HEK293 (cell line): Measurements from ENCODE around the gene CENPM.

Source experiments
- CTCF ChIA-PET: fragments of 350-600 bp; formaldehyde crosslinking; extraction: SDS; loops from one replicate; lab custom pipeline; 2021; ENCODE audit warnings: antibody characterized with exemption; lab: Yijun Ruan, JAX
- POLR2A ChIA-PET: fragments of 300-600 bp; formaldehyde crosslinking; extraction: SDS; loops from one replicate; lab custom pipeline; 2020; ENCODE audit warnings: antibody characterized with exemption, inconsistent platforms; lab: Yijun Ruan, JAX
- H3K27ac ChIP-seq: fragments of 200-500 bp; sonication (Bioruptor generic); 2 replicates; pipeline ENCODE4 v1.5.1; 2014; ENCODE audit warnings: low read depth, low read length, control low read depth, inconsistent platforms; ENCODE audit errors: extremely low read depth
- H3K36me3 ChIP-seq, 2 experiments: fragments of 200-500 bp in 1 of 2; sonication (Bioruptor generic) in 1 of 2; 1 replicate in 1 of 2; 2 replicates in 1 of 2; pipeline ENCODE4 v1.5.1; 2014 to 2017; ENCODE audit warnings: inconsistent platforms in 2 of 2, low read length in 2 of 2; ENCODE audit not compliant: control insufficient read depth in 2 of 2, insufficient read depth in 1 of 2
- H3K4me1 ChIP-seq: fragments of 200-500 bp; sonication (Bioruptor generic); 2 replicates; pipeline ENCODE4 v1.5.1; 2014; ENCODE audit warnings: mild to moderate bottlenecking, low read length, inconsistent platforms; ENCODE audit not compliant: control insufficient read depth, insufficient read depth
- H3K4me3 ChIP-seq: 2 replicates; pipeline ENCODE4 v1.5.1; 2011; ENCODE audit warnings: low read depth, mild to moderate bottlenecking, control low read depth, low read length, moderate library complexity
- H3K9me3 ChIP-seq: fragments of 200-500 bp; sonication (Bioruptor generic); 2 replicates; pipeline ENCODE4 v1.5.1; 2014; ENCODE audit warnings: low read depth, low read length, inconsistent platforms; ENCODE audit not compliant: control insufficient read depth, insufficient read depth
- BCL11A ChIP-seq: fragments of 450-650 bp; formaldehyde crosslinking; IDR thresholded peaks from 2 replicates; pipeline ENCODE4 v1.5.1; 2016; ENCODE audit warnings: low read depth, missing biosample characterization, missing genetic modification characterization
- EGR2 ChIP-seq: fragments of 450-650 bp; formaldehyde crosslinking; IDR thresholded peaks from 2 replicates; pipeline ENCODE4 v1.5.1; 2016; ENCODE audit warnings: low read depth, missing biosample characterization, missing genetic modification characterization
- FEZF1 ChIP-seq: fragments of 450-650 bp; formaldehyde crosslinking; IDR thresholded peaks from 2 replicates; pipeline ENCODE4 v1.5.1; 2016; ENCODE audit warnings: missing biosample characterization, missing genetic modification characterization
- GLI4 ChIP-seq: fragments of 450-650 bp; formaldehyde crosslinking; IDR thresholded peaks from 2 replicates; pipeline ENCODE4 v1.5.1; 2016; ENCODE audit warnings: missing biosample characterization, missing genetic modification characterization
- REPIN1 ChIP-seq: fragments of 450-650 bp; formaldehyde crosslinking; IDR thresholded peaks from 2 replicates; pipeline ENCODE4 v1.5.1; 2017; ENCODE audit warnings: missing biosample characterization, missing genetic modification characterization, low read depth
- SALL2 ChIP-seq: fragments of 450-650 bp; formaldehyde crosslinking; IDR thresholded peaks from 2 replicates; pipeline ENCODE4 v1.5.0; 2017; ENCODE audit warnings: missing biosample characterization, mild to moderate bottlenecking, missing genetic modification characterization, borderline replicate concordance
- ZBTB48 ChIP-seq: fragments of 450-650 bp; formaldehyde crosslinking; IDR thresholded peaks from 2 replicates; pipeline ENCODE4 v1.5.1; 2016; ENCODE audit warnings: missing biosample characterization, missing genetic modification characterization
- ZFHX2 ChIP-seq: fragments of 450-650 bp; formaldehyde crosslinking; conservative IDR thresholded peaks from 2 replicates; pipeline ENCODE4 v1.5.1; 2016; ENCODE audit warnings: missing biosample characterization, missing genetic modification characterization
- ZNF174 ChIP-seq: fragments of 450-650 bp; formaldehyde crosslinking; IDR thresholded peaks from 2 replicates; pipeline ENCODE4 v1.5.0; 2017; ENCODE audit warnings: missing biosample characterization, mild to moderate bottlenecking, missing genetic modification characterization
- ZNF184 ChIP-seq: fragments of 450-650 bp; IDR thresholded peaks from 2 replicates; pipeline ENCODE4 v1.5.1; 2018; ENCODE audit warnings: missing biosample characterization, mild to moderate bottlenecking, missing genetic modification characterization
- ZNF248 ChIP-seq: fragments of 450-650 bp; formaldehyde crosslinking; IDR thresholded peaks from 2 replicates; pipeline ENCODE4 v1.5.1; 2017; ENCODE audit warnings: missing biosample characterization, missing genetic modification characterization
- ZNF302 ChIP-seq: fragments of 450-650 bp; formaldehyde crosslinking; IDR thresholded peaks from 2 replicates; pipeline ENCODE4 v1.5.1; 2016; ENCODE audit warnings: missing biosample characterization, missing genetic modification characterization, low read depth
- ZNF335 ChIP-seq: fragments of 450-650 bp; formaldehyde crosslinking; conservative IDR thresholded peaks from 2 replicates; pipeline ENCODE4 v1.5.1; 2016; ENCODE audit warnings: missing biosample characterization, missing genetic modification characterization
- ZNF37A ChIP-seq: fragments of 450-650 bp; IDR thresholded peaks from 2 replicates; pipeline ENCODE4 v1.5.1; 2018; ENCODE audit warnings: missing biosample characterization, missing genetic modification characterization
- ZNF433 ChIP-seq: fragments of 450-650 bp; formaldehyde crosslinking; IDR thresholded peaks from 2 replicates; pipeline ENCODE4 v1.5.1; 2016; ENCODE audit warnings: missing biosample characterization, missing genetic modification characterization, low read depth
- ZNF701 ChIP-seq: fragments of 450-650 bp; formaldehyde crosslinking; IDR thresholded peaks from 2 replicates; pipeline ENCODE4 v1.5.1; 2016; ENCODE audit warnings: missing biosample characterization, missing genetic modification characterization
- ZNF777 ChIP-seq: fragments of 450-650 bp; formaldehyde crosslinking; IDR thresholded peaks from 2 replicates; pipeline ENCODE4 v1.5.1; 2017; ENCODE audit warnings: missing biosample characterization, missing genetic modification characterization, borderline replicate concordance
- ZSCAN18 ChIP-seq: fragments of 450-650 bp; formaldehyde crosslinking; IDR thresholded peaks from 2 replicates; pipeline ENCODE4 v1.5.1; 2016; ENCODE audit warnings: missing biosample characterization, missing genetic modification characterization
- ZSCAN23 ChIP-seq: fragments of 450-650 bp; formaldehyde crosslinking; IDR thresholded peaks from 2 replicates; pipeline ENCODE4 v1.5.1; 2016; ENCODE audit warnings: missing biosample characterization, missing genetic modification characterization
- TF ChIP-seq, protein P1 (sequence below): fragments of 450-650 bp; formaldehyde crosslinking; IDR thresholded peaks from 2 replicates; pipeline ENCODE4 v1.5.1; 2016; ENCODE audit warnings: missing biosample characterization, missing genetic modification characterization
- TF ChIP-seq, protein P2 (sequence below): fragments of 450-650 bp; formaldehyde crosslinking; IDR thresholded peaks from 2 replicates; pipeline ENCODE4 v1.5.1; 2016; ENCODE audit warnings: missing biosample characterization, missing genetic modification characterization
- TF ChIP-seq, protein P3 (sequence below): fragments of 450-650 bp; formaldehyde crosslinking; IDR thresholded peaks from 2 replicates; pipeline ENCODE4 v1.5.1; 2016; ENCODE audit warnings: missing biosample characterization, missing genetic modification characterization

CENPM gene

DNA sequence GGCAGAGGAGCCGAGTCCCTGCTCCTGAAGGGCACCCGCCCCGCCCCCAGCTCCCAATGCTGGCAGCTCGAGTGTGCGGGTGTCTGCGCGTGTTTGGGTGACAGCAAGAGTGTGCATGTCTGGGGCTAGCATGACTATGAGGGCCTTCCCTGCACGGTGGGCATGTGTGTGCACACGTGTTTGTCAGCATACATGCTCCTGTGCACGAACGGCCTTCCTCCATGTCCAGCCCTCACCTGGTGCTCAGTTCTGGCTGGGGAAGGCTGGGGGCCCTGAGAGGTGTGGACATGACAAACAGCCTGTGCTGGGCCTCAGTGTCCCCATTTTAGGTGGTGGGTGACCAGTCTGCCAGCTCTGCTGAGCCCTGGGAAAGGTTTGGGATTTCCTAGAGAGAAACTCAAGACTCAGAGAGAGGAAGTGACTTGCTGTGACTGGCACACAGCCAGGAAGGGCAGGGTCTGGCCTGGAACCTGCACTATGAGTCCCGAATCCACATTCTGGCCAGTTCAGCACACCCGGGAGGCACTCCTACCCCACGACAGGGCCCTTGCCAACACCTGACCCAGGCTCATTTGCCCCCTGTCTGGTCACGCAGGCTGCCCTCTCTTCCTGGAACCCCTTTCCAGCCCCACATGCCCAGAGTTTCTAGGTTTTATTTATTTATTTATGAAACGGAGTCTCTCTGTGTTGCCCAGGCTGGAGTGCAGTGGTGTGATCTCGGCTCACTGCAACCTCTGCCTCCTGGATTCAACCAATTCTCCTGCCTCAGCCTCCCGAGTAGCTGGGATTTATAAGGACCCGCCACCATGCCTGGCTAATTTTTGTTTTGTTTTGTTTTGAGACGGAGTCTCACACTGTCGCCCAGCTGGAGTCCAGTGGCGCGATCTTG lies 28.8 kb downstream of the CENPM start (continued):
- TF ChIP-seq, protein P1, sequence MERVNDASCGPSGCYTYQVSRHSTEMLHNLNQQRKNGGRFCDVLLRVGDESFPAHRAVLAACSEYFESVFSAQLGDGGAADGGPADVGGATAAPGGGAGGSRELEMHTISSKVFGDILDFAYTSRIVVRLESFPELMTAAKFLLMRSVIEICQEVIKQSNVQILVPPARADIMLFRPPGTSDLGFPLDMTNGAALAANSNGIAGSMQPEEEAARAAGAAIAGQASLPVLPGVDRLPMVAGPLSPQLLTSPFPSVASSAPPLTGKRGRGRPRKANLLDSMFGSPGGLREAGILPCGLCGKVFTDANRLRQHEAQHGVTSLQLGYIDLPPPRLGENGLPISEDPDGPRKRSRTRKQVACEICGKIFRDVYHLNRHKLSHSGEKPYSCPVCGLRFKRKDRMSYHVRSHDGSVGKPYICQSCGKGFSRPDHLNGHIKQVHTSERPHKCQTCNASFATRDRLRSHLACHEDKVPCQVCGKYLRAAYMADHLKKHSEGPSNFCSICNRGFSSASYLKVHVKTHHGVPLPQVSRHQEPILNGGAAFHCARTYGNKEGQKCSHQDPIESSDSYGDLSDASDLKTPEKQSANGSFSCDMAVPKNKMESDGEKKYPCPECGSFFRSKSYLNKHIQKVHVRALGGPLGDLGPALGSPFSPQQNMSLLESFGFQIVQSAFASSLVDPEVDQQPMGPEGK (tag by site-specific recombination), result 0 out of 2 replicates have a peak, but pooled peaks have one; percentile 28

DNA sequence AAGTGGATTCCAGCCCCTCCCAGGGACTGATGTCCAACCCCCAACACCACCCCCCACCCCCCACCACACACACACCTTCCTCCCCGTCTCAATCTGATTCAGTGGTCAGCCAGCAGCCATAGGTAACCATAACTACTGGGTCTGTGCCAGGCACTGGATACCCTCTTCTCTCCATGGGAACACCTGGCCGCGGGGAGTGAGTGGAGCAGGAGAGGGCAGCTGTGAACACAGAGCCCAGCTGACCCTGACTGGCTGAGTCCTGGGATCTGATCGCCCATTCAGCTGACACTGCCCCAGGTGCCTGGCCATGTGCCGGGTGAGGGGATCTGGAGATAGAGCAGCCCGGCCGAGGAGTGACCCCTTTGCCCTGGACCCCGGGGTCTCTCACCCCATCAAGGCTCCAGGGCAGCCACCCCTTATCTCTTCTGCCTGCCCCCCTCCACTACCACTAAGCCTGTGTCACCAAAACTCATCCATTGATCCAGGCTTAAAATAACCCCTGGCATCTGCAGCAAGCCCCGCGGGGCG lies 29.5 kb downstream of the CENPM start:
- Histone ChIP-seq H3K9me3 (no peaks in the 10 kb centered on the region), H3K36me3 (no peaks in the 10 kb centered on the region), H3K4me3 (no peak overlapping the region), H3K27ac (no peak overlapping the region), H3K4me1 (peaks cover 6% of the 10 kb centered on the region)
- ChIA-PET POLR2A (interaction anchor here (0.7 to 3.7 kb wide), 3 partner anchors 9 to 29 kb away, joined by 3 to 13 read pairs (median 4); partner anchors contain the start of genes CENPM and TNFRSF13C), CTCF (interaction anchor here (1.1 to 2.0 kb wide), 3 partner anchors 24 to 250 kb away, joined by 3 to 10 read pairs (median 5); no protein-coding TSS in a partner anchor)
- TF ChIP-seq ZNF701 (no peak), ZSCAN18 (no peak), ZNF335 (tag by site-specific recombination) (no peak)

DNA sequence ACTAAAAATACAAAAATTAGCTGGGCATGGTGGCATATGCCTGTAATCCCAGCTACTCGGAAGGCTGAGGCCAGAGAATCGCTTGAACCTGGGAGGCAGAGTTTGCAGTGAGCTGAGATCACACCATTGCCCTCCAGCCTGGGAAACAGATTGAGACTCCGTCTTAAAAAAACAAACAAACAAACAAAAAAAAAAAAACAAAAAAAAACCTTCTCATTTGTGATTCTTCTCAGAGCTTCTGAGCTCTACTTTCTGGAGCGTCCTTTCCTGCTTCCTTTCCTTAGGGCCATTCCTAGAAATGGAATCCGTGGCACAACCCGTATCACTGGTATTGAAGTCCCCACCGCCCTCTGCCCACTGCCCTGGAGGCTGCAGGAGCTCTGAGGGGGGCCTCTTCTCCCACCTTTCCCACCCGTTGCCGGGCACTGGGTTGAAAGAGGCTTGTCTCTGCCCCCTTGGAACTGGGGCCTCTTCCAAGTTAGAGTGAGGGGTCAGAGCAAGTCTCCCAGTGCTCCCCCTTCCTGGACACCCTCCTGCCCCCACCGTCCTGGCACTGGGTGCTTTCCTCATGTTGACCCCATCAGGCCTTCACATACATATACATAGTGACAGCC lies 30.1 kb downstream of the CENPM start:
- Histone ChIP-seq H3K4me3 (no peak overlapping the region), H3K9me3 (no peaks in the 10 kb centered on the region), H3K27ac (no peak overlapping the region), H3K4me1 (peaks cover 6% of the 10 kb centered on the region), H3K36me3 (no peaks in the 10 kb centered on the region)
- ChIA-PET POLR2A (interaction anchor here (0.7 to 3.7 kb wide), 3 partner anchors 10 to 85 kb away, joined by 4 to 13 read pairs (median 8); partner anchors contain the start of genes CENPM and TNFRSF13C), CTCF (interaction anchor here (0.6 to 2.0 kb wide), 5 partner anchors 8 to 970 kb away, joined by 3 to 10 read pairs (median 4); no protein-coding TSS in a partner anchor)
- TF ChIP-seq ZNF248 (tag by site-specific recombination), result no peak
- no peak for TF ChIP-seq REPIN1 (tag by site-specific recombination)
- no peak for TF ChIP-seq ZNF433
- no peak for TF ChIP-seq ZNF184
- TF ChIP-seq, protein P2, sequence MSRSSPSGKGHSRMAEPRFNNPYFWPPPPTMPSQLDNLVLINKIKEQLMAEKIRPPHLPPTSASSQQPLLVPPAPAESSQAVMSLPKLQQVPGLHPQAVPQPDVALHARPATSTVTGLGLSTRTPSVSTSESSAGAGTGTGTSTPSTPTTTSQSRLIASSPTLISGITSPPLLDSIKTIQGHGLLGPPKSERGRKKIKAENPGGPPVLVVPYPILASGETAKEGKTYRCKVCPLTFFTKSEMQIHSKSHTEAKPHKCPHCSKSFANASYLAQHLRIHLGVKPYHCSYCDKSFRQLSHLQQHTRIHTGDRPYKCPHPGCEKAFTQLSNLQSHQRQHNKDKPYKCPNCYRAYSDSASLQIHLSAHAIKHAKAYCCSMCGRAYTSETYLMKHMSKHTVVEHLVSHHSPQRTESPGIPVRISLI, result 0 out of 2 replicates have a peak, but pooled peaks have one; percentile 68
- TF ChIP-seq ZFHX2 (tag by site-specific recombination), result no peak
- 0 out of 2 replicates have a peak, but pooled peaks have one; percentile 32 for TF ChIP-seq BCL11A (tag by site-specific recombination)
- TF ChIP-seq SALL2 (tag by site-specific recombination), result no peak
- TF ChIP-seq FEZF1, result no peak
- TF ChIP-seq ZSCAN23 (tag by site-specific recombination), result no peak
- no peak for TF ChIP-seq ZNF174 (tag by site-specific recombination)
- TF ChIP-seq ZNF37A, result no peak
- no peak for TF ChIP-seq ZNF302
- TF ChIP-seq, protein P1 (tag by site-specific recombination), result peak; percentile 19; the same call in 1 of the 2 replicates
- TF ChIP-seq, protein P3, sequence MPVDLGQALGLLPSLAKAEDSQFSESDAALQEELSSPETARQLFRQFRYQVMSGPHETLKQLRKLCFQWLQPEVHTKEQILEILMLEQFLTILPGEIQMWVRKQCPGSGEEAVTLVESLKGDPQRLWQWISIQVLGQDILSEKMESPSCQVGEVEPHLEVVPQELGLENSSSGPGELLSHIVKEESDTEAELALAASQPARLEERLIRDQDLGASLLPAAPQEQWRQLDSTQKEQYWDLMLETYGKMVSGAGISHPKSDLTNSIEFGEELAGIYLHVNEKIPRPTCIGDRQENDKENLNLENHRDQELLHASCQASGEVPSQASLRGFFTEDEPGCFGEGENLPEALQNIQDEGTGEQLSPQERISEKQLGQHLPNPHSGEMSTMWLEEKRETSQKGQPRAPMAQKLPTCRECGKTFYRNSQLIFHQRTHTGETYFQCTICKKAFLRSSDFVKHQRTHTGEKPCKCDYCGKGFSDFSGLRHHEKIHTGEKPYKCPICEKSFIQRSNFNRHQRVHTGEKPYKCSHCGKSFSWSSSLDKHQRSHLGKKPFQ (tag by site-specific recombination), result 0 out of 2 replicates have a peak, but pooled peaks have one; percentile 24
- no peak for TF ChIP-seq GLI4 (tag by site-specific recombination)
- TF ChIP-seq ZBTB48, result no peak
- no peak for TF ChIP-seq ZNF777
- no peak for TF ChIP-seq EGR2 (tag by site-specific recombination)
